AG09309 (cell line): Measurements from ENCODE around the gene DET1.
A peak's percentile ranks its signal among the peaks of the same experiment; 100 is the strongest.

ENCODE experiments used
- DNase-seq: peaks from one replicate; pipeline ENCODE4 v3.0.0-alpha.2; 2010; ENCODE audit warnings: low read depth
- H3K4me3 ChIP-seq: 2 replicates; pipeline ENCODE4 v1.5.1; 2011; ENCODE audit warnings: mild to moderate bottlenecking, low read depth, low read length, moderate library complexity; ENCODE audit not compliant: control insufficient read depth
- TF ChIP-seq, protein P1 (sequence below): IDR thresholded peaks from 2 replicates; pipeline ENCODE4 v1.5.1; 2011; ENCODE audit warnings: mild to moderate bottlenecking, low read depth, low read length, inconsistent platforms; ENCODE audit not compliant: insufficient read depth, control insufficient read depth; ENCODE audit errors: missing control alignments

Gene DET1

DNA sequence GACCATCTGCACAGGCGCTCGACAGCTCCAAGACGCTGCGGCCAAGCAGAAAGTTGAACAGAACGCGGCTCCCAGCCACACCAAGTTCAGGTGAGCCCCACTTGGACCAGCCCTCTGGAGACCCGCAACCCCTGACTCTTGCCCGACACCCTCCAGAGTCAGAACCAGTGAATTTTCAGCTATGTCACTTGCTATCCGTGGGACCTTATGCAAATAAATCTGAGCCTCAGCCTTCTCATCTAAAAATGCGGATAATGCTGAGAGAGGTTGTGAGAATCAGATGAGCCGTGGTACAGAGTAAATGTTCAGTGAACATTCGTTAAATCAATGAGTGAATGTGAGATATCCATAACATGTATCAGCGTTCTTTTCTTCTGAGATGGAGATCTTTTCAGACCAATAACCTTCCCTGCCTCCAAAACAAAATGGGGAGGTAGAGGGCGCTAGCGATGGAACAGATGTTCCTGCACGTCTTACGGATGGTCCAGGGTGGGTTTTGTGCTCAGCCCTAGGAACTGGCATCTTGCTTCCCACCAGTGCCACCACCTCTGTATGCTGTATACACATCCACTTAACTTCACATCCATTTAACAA lies 78.4 kb downstream of the DET1 start:
- DNase-seq, result no peak
- H3K4me3 ChIP-seq, result peak overlapping the region; percentile 98
- TF ChIP-seq, protein P1, sequence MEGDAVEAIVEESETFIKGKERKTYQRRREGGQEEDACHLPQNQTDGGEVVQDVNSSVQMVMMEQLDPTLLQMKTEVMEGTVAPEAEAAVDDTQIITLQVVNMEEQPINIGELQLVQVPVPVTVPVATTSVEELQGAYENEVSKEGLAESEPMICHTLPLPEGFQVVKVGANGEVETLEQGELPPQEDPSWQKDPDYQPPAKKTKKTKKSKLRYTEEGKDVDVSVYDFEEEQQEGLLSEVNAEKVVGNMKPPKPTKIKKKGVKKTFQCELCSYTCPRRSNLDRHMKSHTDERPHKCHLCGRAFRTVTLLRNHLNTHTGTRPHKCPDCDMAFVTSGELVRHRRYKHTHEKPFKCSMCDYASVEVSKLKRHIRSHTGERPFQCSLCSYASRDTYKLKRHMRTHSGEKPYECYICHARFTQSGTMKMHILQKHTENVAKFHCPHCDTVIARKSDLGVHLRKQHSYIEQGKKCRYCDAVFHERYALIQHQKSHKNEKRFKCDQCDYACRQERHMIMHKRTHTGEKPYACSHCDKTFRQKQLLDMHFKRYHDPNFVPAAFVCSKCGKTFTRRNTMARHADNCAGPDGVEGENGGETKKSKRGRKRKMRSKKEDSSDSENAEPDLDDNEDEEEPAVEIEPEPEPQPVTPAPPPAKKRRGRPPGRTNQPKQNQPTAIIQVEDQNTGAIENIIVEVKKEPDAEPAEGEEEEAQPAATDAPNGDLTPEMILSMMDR, result peak; percentile 47

DNA sequence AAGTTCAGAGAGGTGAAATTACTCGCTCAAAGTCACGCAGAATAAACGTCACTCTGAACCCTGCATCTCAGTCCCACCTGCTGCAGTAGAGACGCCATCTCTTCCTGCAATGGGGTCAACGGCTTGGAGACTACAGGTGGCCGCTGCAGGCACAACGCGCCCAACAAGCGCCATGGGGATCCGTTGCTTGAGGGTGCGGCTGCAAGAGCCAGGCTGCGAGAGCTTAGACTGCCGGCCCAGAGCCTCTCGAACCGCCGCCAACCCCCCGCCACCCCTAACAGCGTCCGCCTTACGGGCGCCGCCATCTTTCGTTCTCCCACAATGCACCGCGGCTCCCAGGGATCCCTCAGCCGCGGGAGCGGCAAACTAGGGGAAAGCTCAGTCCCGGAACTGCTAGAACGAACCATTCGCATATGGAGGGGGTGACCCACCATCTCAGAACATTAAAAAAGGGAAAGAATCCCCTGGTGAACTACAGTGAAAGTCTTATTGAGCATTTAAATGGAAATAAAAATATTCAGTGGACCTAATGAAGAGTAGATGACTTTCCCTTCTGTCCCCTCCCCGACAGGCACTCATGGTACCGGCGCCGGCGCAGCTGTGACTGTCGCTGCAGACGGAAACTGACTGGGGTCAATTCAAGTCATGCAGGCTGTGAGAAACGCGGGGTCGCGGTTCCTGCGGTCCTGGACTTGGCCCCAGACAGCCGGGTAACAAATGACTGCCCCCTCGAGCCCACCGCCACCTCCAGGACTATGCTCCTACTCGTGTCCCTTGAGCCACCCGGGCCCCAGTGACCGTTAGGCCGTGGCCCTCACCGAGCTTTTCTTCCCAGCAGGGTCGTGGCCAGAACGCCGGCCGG lies 79.2 kb downstream of the DET1 start, which contains the start of the genes MRPL46 and MRPS11:
Gene MRPL46 (minus strand): TSS at position 316 of the 862 bp plus-strand sequence. CDS start 11 bp downstream, at position 305.
Gene MRPS11 (plus strand): TSS at position 636 of the 862 bp plus-strand sequence. CDS start 10 bp downstream, at position 646.
- TF ChIP-seq, protein P1, result no peak
- peak within 1 kb of the TSS; percentile 98 for H3K4me3 ChIP-seq
- DNase-seq, result peak; percentile 34

DNA sequence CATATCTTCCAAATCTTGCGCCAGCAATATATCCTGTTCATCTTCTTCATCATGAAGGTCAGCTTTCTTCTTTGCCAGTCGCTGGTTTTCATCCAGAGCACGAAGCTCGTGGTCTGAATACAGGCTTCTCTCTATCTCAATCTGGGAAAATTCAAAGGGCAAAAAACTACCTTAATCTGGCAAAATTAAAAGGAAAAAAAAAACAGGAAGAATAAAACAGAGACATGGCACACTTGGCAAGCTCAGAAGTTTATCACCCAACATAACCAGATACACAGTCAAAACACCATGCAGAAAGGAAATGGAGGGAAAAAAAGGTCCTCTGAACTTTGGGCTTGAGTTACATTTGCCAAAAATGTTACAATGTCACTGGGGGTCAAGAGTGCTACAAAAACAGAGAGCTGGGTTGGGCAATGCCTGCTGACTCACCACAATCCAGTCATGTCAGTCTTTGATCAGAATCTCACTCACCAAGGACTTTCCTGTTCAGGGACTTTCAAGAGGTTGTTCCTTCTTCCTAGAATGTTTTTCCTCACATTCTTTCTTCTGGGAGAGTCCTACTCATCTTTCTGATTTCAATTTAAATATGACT lies 80.8 kb downstream of the DET1 start:
- peak; percentile 16 for DNase-seq
- TF ChIP-seq, protein P1, result no peak
- H3K4me3 ChIP-seq, result no peak overlapping the region

DNA sequence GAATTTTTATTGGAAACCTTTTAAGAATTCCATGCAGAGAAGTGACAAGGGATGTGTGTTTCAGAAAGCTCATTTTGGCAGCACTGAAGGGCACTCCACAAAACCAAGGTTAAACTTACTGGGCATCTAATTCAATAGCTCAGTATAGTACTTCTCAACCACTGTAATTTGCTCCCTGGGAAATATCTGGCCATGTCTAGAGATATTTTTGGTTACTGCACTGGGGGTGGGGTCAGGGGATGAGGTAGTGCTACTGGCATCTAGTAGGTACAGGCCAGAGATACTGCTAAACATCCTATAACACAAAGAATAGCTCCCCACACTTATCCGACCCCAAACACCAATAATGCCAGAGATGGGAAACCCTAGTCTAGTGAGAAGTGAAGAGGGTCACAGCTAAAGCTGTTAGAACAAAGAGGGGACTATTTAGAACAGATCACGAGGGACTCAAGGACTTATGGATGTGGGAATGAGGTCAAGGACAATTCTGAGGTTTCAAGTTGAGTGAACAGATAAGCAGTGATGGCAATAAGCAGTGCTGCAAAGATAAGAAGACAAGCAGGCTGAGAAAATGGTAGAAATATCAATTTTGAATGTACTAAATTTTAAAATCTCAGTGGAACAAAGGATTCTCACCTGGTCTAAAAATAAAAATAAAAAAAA lies 82.5 kb downstream of the DET1 start:
- TF ChIP-seq, protein P1, result no peak
- no peak for DNase-seq
- no peak overlapping the region for H3K4me3 ChIP-seq
